ENCODE measurements around the gene MSI2.

- TF ChIP-seq EZH2phosphoT487 (conservative IDR thresholded peaks at IDR 0.05; ENCODE audit: low read length) (no peak), CTCF (IDR thresholded peaks at IDR 0.05; ENCODE audit: insufficient read depth, low read length, poor library complexity, severe bottlenecking) (no peak)
Observed at GRCh38 chr17:57312242-57312641, 55.9 kb downstream of the MSI2 start.

Measured in SU-DHL-6 (cell line).